Epidermal melanocyte (primary cell): ENCODE results near the gene C16orf54.
"Not testable (repeated sequence)": the region's sequence is repeated elsewhere in the genome, so short reads cannot be mapped to it uniquely, and the experiment has no call there.

Experiments
- DNase-seq: peaks from one replicate; pipeline ENCODE4 v3.0.0; 2011; ENCODE audit warnings: low spot score; ENCODE audit not compliant: insufficient read length

C16orf54 gene, protein sequence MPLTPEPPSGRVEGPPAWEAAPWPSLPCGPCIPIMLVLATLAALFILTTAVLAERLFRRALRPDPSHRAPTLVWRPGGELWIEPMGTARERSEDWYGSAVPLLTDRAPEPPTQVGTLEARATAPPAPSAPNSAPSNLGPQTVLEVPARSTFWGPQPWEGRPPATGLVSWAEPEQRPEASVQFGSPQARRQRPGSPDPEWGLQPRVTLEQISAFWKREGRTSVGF

DNA sequence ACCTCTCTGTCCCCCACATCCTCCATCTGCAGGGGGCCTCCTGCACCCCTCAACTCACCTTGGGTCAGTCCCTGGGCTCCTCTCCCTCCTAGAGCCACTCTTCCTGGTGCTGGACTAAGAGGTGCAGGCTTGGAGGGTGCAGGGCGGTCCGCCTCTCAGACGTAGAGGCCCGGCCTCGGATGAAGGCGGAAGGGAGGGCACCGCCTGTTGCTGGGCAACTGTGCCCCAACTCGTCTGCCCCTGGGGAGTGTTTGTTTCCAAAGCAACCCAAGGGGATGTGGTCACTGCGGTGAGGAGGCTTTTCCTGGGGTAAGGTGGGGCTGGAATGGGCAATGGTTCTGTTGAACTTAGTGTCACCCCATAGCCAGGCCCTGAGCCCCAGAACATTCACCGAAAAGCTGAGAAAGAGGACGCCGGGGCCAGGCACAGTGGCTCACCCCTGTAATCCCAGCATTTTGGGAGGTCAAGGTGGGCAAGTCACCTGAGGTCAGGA, at the start of gene C16orf54:
Gene C16orf54 (minus strand): TSS at position 138 of the 493 bp plus-strand sequence. CDS start 1,039 bp downstream, outside the sequence.
- DNase-seq: no peak

DNA sequence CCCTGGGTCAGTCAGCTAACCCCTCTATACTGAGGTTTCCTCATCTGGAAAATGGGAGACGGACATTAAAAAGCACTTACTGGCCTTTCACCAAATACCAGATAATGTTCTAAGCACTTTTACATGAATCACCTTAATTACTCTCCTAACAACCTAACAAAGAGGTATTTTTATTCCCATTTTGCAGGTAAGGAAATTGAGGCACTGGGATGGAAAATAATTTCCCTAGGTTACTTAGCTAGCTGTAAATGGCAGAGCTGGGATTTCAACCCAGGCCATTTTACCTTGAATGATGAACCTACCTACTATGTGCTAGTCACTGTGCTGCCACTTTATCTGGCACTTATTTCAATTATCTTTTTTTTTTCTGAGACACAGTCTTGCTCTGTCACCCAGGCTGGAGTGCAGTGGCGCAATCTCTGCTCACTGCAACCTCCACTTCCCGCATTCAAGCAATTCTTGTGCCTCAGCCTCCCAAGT, 48.5 kb upstream of the C16orf54 start:
- no peak for DNase-seq

GRCh38 chr16:29793153-29793552, 47.4 kb upstream of the C16orf54 start:
- DNase-seq: not testable (repeated sequence)

- no peak for DNase-seq
Observed at GRCh38 chr16:29791845-29792807, 46.3 kb upstream of the C16orf54 start.

DNA sequence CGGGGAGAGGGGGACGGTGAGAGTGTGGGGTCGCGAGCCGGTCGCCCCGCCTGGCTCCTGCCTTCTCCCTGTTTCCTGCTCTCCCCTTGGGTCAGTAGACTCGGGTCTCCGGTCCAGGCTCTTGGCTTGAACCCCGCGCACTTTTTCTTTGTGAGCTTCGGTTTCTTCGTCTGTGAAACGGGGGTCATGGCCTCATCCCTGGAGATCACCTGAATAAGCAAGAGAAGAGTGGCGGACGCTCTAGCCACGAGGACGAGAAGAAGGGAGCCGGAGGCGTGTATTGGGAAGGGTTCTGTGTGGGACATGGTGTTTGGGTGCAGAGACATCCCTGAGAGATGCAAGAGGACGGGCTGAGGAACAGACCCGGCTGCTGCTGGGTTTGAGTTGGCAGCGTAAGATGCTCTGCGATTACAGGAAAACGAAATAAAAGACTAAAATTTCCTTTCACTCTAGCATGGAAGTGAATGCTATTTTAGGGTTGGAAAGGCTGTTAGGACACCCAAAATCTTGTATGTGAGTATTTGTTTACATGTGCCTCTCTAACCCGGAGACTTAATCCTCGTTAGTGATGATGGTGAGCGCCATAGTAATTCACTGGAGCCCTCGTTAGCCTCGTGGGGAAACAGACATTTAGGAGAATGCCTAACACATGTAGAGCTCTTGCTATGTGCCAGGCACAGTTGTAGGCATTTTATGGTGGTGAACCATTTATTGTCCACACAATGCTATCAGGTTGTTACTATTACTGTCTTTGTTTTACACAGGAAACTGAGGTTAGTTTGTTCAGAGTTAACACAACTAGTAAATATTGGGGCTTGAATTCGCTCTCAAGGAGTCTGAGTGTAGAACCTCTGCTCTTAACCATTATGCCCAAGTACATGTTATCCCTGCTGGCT, 45.4 kb upstream of the C16orf54 start:
- DNase-seq: no peak

DNA sequence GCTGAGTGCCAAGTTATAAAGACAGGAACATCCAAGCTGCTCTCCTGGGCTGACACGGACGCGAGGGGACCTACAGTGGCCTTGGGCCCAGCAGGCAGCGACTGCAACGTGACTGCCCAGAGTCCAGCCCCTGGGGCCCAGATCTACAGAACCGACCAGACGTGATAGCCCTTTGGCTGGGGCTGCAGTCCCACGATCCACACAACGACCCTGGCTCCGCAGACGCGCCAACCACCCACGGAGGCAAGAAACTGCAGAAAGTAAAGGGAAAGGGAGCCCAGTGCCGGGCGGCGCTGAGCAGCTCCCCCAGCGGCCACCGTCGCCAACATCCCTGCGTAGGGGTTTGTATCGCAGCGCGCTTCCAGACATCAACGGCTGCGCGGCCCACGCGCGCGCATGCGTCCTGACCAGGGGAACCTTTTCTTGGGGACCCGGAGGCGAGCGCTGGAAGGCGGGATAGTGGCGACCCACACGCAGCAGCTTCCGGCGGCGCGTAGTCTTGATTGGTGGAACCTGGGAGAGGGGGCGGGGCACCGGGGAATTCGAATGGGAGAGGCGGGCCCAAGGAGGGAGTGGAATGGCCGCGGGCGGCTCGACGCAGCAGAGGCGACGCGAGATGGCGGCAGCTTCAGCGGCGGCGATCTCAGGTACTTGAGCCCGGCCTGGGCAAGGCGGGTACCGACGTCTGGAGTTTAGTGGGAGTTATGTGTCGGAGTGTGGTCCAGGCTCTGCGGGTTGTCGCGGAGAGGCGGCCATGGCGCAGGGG, 44.6 kb upstream of the C16orf54 start, which contains the start of gene KIF22:
Gene KIF22 (plus strand): TSS at position 569 of the 766 bp plus-strand sequence. CDS start 9 bp downstream, at position 578.
- DNase-seq: peak; percentile 98

- DNase-seq: no peak
Observed at GRCh38 chr16:29789775-29790182, 44.0 kb upstream of the C16orf54 start.

DNA sequence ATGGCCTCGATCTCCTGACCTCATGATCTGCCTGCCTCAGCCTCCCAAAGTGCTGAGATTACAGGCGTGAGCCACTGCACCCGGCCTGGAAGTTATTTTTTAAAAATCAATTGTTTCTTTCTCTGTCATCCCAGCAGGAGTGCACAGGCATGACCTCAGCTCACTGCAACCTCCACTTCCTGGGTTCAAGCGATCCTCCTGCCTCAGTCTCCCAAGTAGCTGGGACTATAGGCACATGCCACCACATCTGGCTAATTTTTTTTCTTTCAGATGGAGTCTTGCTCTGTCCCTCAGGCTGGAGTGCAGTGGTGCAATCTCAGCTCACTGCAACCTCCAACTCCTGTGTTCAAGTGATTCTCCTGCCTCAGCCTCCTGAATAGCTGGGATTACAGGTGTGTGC, 41.4 kb upstream of the C16orf54 start:
- not testable (repeated sequence) for DNase-seq

GRCh38 chr16:29784901-29785500, 39.2 kb upstream of the C16orf54 start:
- DNase-seq: peak; percentile 65

- no peak for DNase-seq
Observed at GRCh38 chr16:29784157-29784556, 38.4 kb upstream of the C16orf54 start.

- not testable (repeated sequence) for DNase-seq
Observed at GRCh38 chr16:29783094-29783953, 37.5 kb upstream of the C16orf54 start.

GRCh38 chr16:29779474-29779873, 33.7 kb upstream of the C16orf54 start:
- no peak for DNase-seq

- DNase-seq: no peak
Observed at GRCh38 chr16:29777576-29778350, 32.0 kb upstream of the C16orf54 start, which contains the start of gene ZG16. TSS of gene ZG16 (plus strand) at chr16:29778256. CDS start at chr16:29779267, 1,011 bp downstream.

DNA sequence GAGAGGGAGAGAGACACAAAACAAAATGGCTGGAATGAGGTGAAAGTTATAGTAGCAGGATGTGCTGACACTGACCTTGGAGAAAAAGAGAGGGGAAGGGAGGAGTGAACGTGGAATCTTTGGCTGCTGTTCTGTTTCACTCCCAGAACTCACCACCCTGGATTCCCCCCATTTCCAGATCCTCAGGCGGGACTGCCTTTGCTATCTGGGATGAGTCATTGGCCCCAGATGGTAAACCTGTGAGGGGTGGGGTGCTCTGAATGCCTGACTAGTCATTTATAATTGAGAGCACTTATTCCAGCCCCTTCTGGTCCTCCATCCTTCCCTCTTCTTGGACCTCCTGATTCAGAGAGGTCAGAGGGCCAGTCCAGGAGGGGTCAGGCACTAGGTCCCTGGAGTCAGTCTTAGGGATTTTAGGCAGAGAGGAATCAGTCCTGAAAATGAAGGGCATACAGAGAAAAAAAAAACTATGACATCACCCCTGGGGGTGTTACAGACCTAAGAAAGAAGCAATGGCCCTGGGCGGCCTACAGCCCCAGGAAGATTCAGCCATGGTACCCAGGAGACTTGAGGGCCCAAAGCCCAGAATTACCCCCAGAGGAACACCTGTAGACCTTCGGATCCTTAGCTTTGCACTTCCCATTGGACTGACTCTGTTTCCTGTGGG, 30.1 kb upstream of the C16orf54 start:
- no peak for DNase-seq

DNA sequence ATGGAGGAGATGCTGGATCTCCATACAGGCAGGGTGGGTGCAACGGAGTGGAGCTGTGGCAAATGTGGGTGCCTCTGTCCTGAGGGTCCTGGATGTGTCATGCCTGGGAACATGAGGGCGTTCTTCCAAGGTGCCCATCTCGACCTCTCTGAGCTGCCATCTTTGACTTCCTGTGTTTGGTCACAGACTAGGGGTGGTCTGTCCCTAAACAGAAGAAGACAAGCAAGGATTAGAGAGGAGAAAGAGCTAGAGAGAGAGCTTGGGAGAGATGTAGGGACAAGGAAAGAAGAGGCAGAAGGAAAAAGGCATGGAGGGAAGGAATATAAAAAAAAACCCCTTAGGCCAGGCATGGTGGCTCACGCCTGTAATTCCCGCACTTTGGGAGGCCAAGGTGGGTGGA, 28.9 kb upstream of the C16orf54 start:
- DNase-seq: no peak

GRCh38 chr16:29772330-29772729, 26.5 kb upstream of the C16orf54 start:
- not testable (repeated sequence) for DNase-seq

- no peak for DNase-seq
Observed at GRCh38 chr16:29770250-29770929, 24.6 kb upstream of the C16orf54 start.
